Measurements from ENCODE around the gene GSG1L.

DNA sequence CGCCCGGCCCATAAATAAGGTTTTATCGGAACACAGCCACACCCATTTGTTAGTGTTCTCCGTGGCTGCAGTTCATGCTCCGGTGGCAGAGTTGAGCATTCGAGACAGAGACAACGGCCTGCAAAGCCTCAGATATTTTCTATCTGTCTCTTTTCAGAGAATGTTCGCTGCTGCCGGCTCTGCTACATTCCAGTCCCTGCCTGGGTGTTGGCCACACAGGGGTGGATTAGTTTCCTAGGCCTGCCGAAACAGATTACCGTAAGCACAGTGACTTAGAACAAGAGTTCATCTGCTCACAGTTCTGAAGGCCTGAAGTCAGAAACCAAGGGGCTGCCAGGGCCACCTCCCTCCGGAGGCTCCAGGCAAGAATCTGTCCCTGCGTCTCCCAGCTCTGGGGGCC is 19.1 kb upstream of the GSG1L start:
- TF ChIP-seq, protein P1, sequence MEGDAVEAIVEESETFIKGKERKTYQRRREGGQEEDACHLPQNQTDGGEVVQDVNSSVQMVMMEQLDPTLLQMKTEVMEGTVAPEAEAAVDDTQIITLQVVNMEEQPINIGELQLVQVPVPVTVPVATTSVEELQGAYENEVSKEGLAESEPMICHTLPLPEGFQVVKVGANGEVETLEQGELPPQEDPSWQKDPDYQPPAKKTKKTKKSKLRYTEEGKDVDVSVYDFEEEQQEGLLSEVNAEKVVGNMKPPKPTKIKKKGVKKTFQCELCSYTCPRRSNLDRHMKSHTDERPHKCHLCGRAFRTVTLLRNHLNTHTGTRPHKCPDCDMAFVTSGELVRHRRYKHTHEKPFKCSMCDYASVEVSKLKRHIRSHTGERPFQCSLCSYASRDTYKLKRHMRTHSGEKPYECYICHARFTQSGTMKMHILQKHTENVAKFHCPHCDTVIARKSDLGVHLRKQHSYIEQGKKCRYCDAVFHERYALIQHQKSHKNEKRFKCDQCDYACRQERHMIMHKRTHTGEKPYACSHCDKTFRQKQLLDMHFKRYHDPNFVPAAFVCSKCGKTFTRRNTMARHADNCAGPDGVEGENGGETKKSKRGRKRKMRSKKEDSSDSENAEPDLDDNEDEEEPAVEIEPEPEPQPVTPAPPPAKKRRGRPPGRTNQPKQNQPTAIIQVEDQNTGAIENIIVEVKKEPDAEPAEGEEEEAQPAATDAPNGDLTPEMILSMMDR (IDR thresholded peaks at IDR 0.05): no peak
- TF ChIP-seq POLR2A (IDR thresholded peaks at IDR 0.05): no peak

Measured in adrenal gland (tissue), 5 donors.